ENCODE data around the gene GNAL.

The GNAL gene

GRCh38 chr18:11821643-11822237 is 132.7 kb downstream of the GNAL start:
- TF ChIP-seq CTCF (IDR thresholded peaks at IDR 0.05) = no peak

GRCh38 chr18:11823545-11823944 is 134.5 kb downstream of the GNAL start:
- TF ChIP-seq CTCF (IDR thresholded peaks at IDR 0.05) = no peak
- Histone ChIP-seq H3K4me3 (no peak overlapping the region), H3K4me1 (no peaks in the 10 kb centered on the region), H3K27ac (no peak overlapping the region), H3K36me3 (no peaks in the 10 kb centered on the region), H3K27me3 (no peaks in the 10 kb centered on the region), H3K9me3 (no peaks in the 10 kb centered on the region)
- DNase-seq = no peak
- intact Hi-C loops (cut with DNase I; ENCODE audit: low total_unique reads) = no loop called here

More at GRCh38 chr18:11821643-11822237, 132.7 kb downstream of the GNAL start:
- Histone ChIP-seq H3K9me3 (no peaks in the 10 kb centered on the region), H3K27me3 (no peaks in the 10 kb centered on the region), H3K4me3 (no peak overlapping the region), H3K4me1 (no peaks in the 10 kb centered on the region), H3K27ac (no peak overlapping the region), H3K36me3 (no peaks in the 10 kb centered on the region)
- no peak for DNase-seq
- intact Hi-C loops (cut with DNase I; ENCODE audit: low total_unique reads) = no loop called here

GRCh38 chr18:11826836-11827235 is 137.8 kb downstream of the GNAL start:
- no peak overlapping the region for H3K4me3 ChIP-seq
- H3K27me3 ChIP-seq = no peaks in the 10 kb centered on the region
- no peaks in the 10 kb centered on the region for H3K36me3 ChIP-seq
- TF ChIP-seq CTCF (IDR thresholded peaks at IDR 0.05) = no peak
- no peaks in the 10 kb centered on the region for H3K9me3 ChIP-seq
- intact Hi-C loops (cut with DNase I; ENCODE audit: low total_unique reads) = no loop called here
- no peaks in the 10 kb centered on the region for H3K4me1 ChIP-seq
- no peak overlapping the region for H3K27ac ChIP-seq
- no peak for DNase-seq

- TF ChIP-seq CTCF (IDR thresholded peaks at IDR 0.05) = no peak
- H3K27me3 ChIP-seq = no peaks in the 10 kb centered on the region
- no peak for DNase-seq
- no peak overlapping the region for H3K27ac ChIP-seq
- H3K4me1 ChIP-seq = no peaks in the 10 kb centered on the region
- intact Hi-C loops (cut with DNase I; ENCODE audit: low total_unique reads) = no loop called here
- no peak overlapping the region for H3K4me3 ChIP-seq
- H3K9me3 ChIP-seq = no peaks in the 10 kb centered on the region
- no peaks in the 10 kb centered on the region for H3K36me3 ChIP-seq
Measured at GRCh38 chr18:11828786-11829432, 139.8 kb downstream of the GNAL start.

- DNase-seq = no peak
- Histone ChIP-seq H3K27me3 (no peaks in the 10 kb centered on the region), H3K4me3 (no peak overlapping the region), H3K4me1 (no peaks in the 10 kb centered on the region), H3K36me3 (no peaks in the 10 kb centered on the region), H3K9me3 (no peaks in the 10 kb centered on the region), H3K27ac (no peak overlapping the region)
- no peak for TF ChIP-seq CTCF (IDR thresholded peaks at IDR 0.05)
- intact Hi-C loops (cut with DNase I; ENCODE audit: low total_unique reads) = no loop called here
Measured at GRCh38 chr18:11830585-11830984, 141.5 kb downstream of the GNAL start.
